ENCODE measurements around the gene CORO2A. TPM values are rescaled to one million over a fixed set of nuclear protein-coding genes. Genes with fewer than 3 reads are reported as not detected.

Gene CORO2A
- total and polyA plus RNA-seq, 2 of the 4 experiments (the other 2 are of a cell fraction) = 1.9 to 2.2 TPM

GRCh38 chr9:98142925-98143481 lies 49.4 kb downstream of the CORO2A start:
- Histone ChIP-seq H4K8ac (ENCODE audit: low read depth in 2 of 2, low read length in 2 of 2) (no peak overlapping the region), H3K9ac (ENCODE audit: low read depth, low read length) (no peak overlapping the region), H3K27ac (ENCODE audit: insufficient read depth, low read length) (no peak overlapping the region), H3K23ac (ENCODE audit: low read depth, low read length) (no peak overlapping the region), H3K18ac (ENCODE audit: low read depth, low read length) (no peak overlapping the region), H3K4me2 (ENCODE audit: low read depth, low read length) (no peak overlapping the region), H3K4ac (ENCODE audit: low read depth, low read length) (no peak overlapping the region), H4K5ac (ENCODE audit: low read depth, low read length) (no peak overlapping the region), H2AK5ac (ENCODE audit: low read depth, low read length) (no peak overlapping the region), H4K91ac (ENCODE audit: insufficient read depth, low read depth, low read length) (no peak overlapping the region), H2BK120ac (ENCODE audit: low read depth, low read length) (no peak overlapping the region), H3K4me1 (ENCODE audit: control insufficient read depth, insufficient read depth, low read length) (peaks cover 6% of the 10 kb centered on the region; the same call in 1 of the 2 replicates), H4K20me1 (ENCODE audit: insufficient read depth, low read length) (no peaks in the 10 kb centered on the region), H2AK9ac (replicated peaks; ENCODE audit: low read depth, low read length, poor library complexity) (no peak overlapping the region), H3K9me3 (ENCODE audit: control insufficient read depth, insufficient read depth, low read length) (no peaks in the 10 kb centered on the region), H3K9me1 (ENCODE audit: insufficient read depth, low read length) (no peaks in the 10 kb centered on the region; the same call in 1 of the 2 replicates), H3K79me1 (ENCODE audit: low read depth in 1 of 2, low read length in 2 of 2) (no peaks in the 10 kb centered on the region), H3K27me3 (ENCODE audit: control insufficient read depth, insufficient read depth, low read length) (peaks cover 3% of the 10 kb centered on the region; the same call in 1 of the 2 replicates), H3K56ac (ENCODE audit: extremely low read depth, insufficient read depth, low read length) (no peak overlapping the region), H2BK5ac (ENCODE audit: low read depth, low read length, poor library complexity, severe bottlenecking) (no peak overlapping the region), H3K36me3 (ENCODE audit: control insufficient read depth, insufficient read depth, low read length) (no peaks in the 10 kb centered on the region), H2BK15ac (ENCODE audit: low read depth, low read length) (no peak overlapping the region), H3K14ac (replicated peaks; ENCODE audit: low read depth, low read length) (no peak overlapping the region; the same call in 1 of the 2 replicates), H2BK20ac (ENCODE audit: low read depth, low read length) (no peak overlapping the region), H3K4me3 (ENCODE audit: insufficient read depth, low read depth, low read length) (no peak overlapping the region), H2AFZ (replicated peaks; ENCODE audit: low read length, poor library complexity) (peak overlapping the region; percentile 67)
- TF ChIP-seq BHLHE40 (IDR thresholded peaks at IDR 0.05; ENCODE audit: low read depth, low read length) (no peak), MXI1 (IDR thresholded peaks at IDR 0.05; ENCODE audit: borderline replicate concordance, low read depth, low read length) (no peak), NFE2L2 (IDR thresholded peaks at IDR 0.05; ENCODE audit: low read depth, low read length) (no peak), RAD21 (IDR thresholded peaks at IDR 0.05; ENCODE audit: low read length) (no peak)
- DNase-seq = no peak
- ChIA-PET POLR2A (ENCODE audit: unreplicated experiment) (no interaction called here), CTCF (no interaction called here)
- ATAC-seq (ENCODE audit: low read depth) = no peak
- in situ Hi-C loops (cut with MboI; ENCODE audit: low sequenced_read_pairs) (no loop called here), intact Hi-C loops (cut with micrococcal nuclease) (no loop called here), dilution Hi-C loops (cut with HindIII; ENCODE audit: low sequenced_read_pairs, unreplicated experiment) (no loop called here)
- no CpG with 5 or more reads among the region's 8 CpGs for WGBS, 2 experiments (ENCODE audit: extremely low coverage in 2 of 2, insufficient read length in 1 of 2)
- no TSS peak for BruUV-seq (replicated peaks)

Measured in IMR-90 (cell line).